HEK293T (cell line): ENCODE data around the gene CLEC4G.

Experiments used
- ARNT ChIP-seq: fragments of 450-650 bp; IDR thresholded peaks from 2 replicates; pipeline ENCODE4 v1.6.1; 2017; ENCODE audit warnings: mild to moderate bottlenecking
- FOXK2 ChIP-seq: fragments of 450-650 bp; IDR thresholded peaks from 2 replicates; pipeline ENCODE4 v1.6.1; 2016; ENCODE audit warnings: mild to moderate bottlenecking
- TARDBP ChIP-seq: fragments of 450-650 bp; IDR thresholded peaks from 2 replicates; pipeline ENCODE4 v1.6.1; 2016

DNA sequence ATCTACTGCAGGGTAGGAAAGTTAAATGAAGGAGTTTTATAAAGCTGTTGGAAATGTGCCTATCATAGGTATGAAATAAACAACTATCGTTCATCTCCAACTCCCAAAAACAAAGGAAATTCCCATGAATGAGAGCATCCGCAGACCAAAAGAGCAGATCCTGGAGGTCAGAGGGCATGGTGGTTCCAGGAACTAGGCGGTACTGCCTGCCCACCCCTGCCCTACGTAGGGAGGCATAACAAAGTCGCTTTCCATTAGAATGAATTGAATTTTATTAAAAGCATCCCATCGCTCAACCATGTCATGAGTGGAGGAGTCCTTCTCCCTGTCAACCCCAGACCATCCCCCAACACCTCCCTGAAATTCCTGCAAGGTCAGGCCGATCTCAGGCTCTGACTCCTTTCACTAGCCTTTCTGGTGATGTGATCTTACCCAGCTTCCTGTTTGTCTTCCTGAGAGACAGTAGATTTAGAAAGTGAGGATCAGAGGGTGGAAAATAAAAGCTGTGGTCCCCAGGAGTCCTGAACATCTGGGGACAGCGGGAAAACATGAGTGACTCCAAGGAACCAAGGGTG, 30.9 kb upstream of the CLEC4G start, which contains the start of gene CLEC4M:
- TF ChIP-seq TARDBP (no peak), FOXK2 (no peak), ARNT (no peak)
